Ectodermal cell (in vitro differentiated cells): Measurements from ENCODE around the gene PRSS56.

Source experiments
- H3K27ac ChIP-seq: 2 replicates; pipeline ENCODE4 v1.7.0; 2013; ENCODE audit warnings: mild to moderate bottlenecking, low read depth, low read length; ENCODE audit not compliant: insufficient read depth, poor library complexity, severe bottlenecking
- H3K27me3 ChIP-seq: 2 replicates; pipeline ENCODE4 v1.7.0; 2013; ENCODE audit warnings: mild to moderate bottlenecking, low read length; ENCODE audit not compliant: insufficient read depth, control insufficient read depth, poor library complexity, severe bottlenecking
- H3K36me3 ChIP-seq: one replicate; pipeline ENCODE4 v1.7.0; 2013; ENCODE audit warnings: low read length; ENCODE audit not compliant: control insufficient read depth, insufficient read depth
- H3K4me1 ChIP-seq: one replicate; pipeline ENCODE4 v1.7.0; 2013; ENCODE audit warnings: low read length; ENCODE audit not compliant: control insufficient read depth, insufficient read depth
- H3K4me3 ChIP-seq: 2 replicates; pipeline ENCODE4 v1.7.0; 2013; ENCODE audit warnings: low read depth, low read length, control low read depth; ENCODE audit not compliant: insufficient read depth
- H3K9me3 ChIP-seq: 2 replicates; pipeline ENCODE4 v1.7.0; 2013; ENCODE audit warnings: mild to moderate bottlenecking, low read length, moderate library complexity; ENCODE audit not compliant: control insufficient read depth
- WGBS, 2 experiments: methylation state at CpG; one replicate each; pipeline ENCODE4 v1.1.7; 2013; ENCODE audit warnings: missing lambda C conversion rate in 2 of 2; 5-methylcytosine and 5-hydroxymethylcytosine counted together

Gene PRSS56

GRCh38 chr2:232493701-232494474 lies 26.3 kb upstream of the PRSS56 start:
- peaks cover 23% of the 10 kb centered on the region for H3K27me3 ChIP-seq

GRCh38 chr2:232494542-232494941 lies 25.6 kb upstream of the PRSS56 start:
- H3K36me3 ChIP-seq = no peaks in the 10 kb centered on the region
- H3K27ac ChIP-seq = no peak overlapping the region
- no peak overlapping the region for H3K4me3 ChIP-seq
- 87 to 93% methylated on average over 5 of the region's 5 CpGs for WGBS, 2 experiments
- H3K27me3 ChIP-seq = peaks cover 17% of the 10 kb centered on the region
- H3K4me1 ChIP-seq = peaks cover 9% of the 10 kb centered on the region
- H3K9me3 ChIP-seq = no peaks in the 10 kb centered on the region

More at GRCh38 chr2:232493701-232494474, 26.3 kb upstream of the PRSS56 start:
- no peaks in the 10 kb centered on the region for H3K9me3 ChIP-seq
- no peaks in the 10 kb centered on the region for H3K36me3 ChIP-seq
- H3K27ac ChIP-seq = no peak overlapping the region
- H3K4me3 ChIP-seq = no peak overlapping the region
- peaks cover 9% of the 10 kb centered on the region for H3K4me1 ChIP-seq
- WGBS, 2 experiments = 71 to 77% methylated on average over 10 of the region's 10 CpGs

- Histone ChIP-seq H3K27ac (no peak overlapping the region), H3K36me3 (no peaks in the 10 kb centered on the region), H3K4me3 (no peak overlapping the region), H3K9me3 (no peaks in the 10 kb centered on the region), H3K4me1 (peaks cover 9% of the 10 kb centered on the region), H3K27me3 (peaks cover 9% of the 10 kb centered on the region)
- 90 to 91% methylated on average over 7 of the region's 7 CpGs for whole genome bisulfite sequencing, 2 experiments
Observed at GRCh38 chr2:232495292-232495691, 24.9 kb upstream of the PRSS56 start.

- Histone ChIP-seq H3K36me3 (no peaks in the 10 kb centered on the region), H3K4me1 (peaks cover 9% of the 10 kb centered on the region), H3K4me3 (no peak overlapping the region), H3K9me3 (no peaks in the 10 kb centered on the region), H3K27me3 (peaks cover 8% of the 10 kb centered on the region), H3K27ac (no peak overlapping the region)
- WGBS, 2 experiments = 82 to 85% methylated on average over 20 of the region's 20 CpGs
Observed at GRCh38 chr2:232496501-232497270, 23.5 kb upstream of the PRSS56 start.

- Histone ChIP-seq H3K4me1 (peaks cover 11% of the 10 kb centered on the region), H3K27me3 (peaks cover 14% of the 10 kb centered on the region), H3K27ac (no peak overlapping the region), H3K36me3 (no peaks in the 10 kb centered on the region), H3K9me3 (no peaks in the 10 kb centered on the region), H3K4me3 (no peak overlapping the region)
- WGBS, 2 experiments = 59 to 62% methylated on average over 11 to 13 of the region's 13 CpGs
Observed at GRCh38 chr2:232497348-232497747, 22.8 kb upstream of the PRSS56 start.

GRCh38 chr2:232498452-232498851 lies 21.7 kb upstream of the PRSS56 start:
- peaks cover 14% of the 10 kb centered on the region for H3K4me1 ChIP-seq

GRCh38 chr2:232501331-232501771 lies 18.8 kb upstream of the PRSS56 start:
- Histone ChIP-seq H3K27me3 (peaks cover 49% of the 10 kb centered on the region), H3K27ac (no peak overlapping the region), H3K36me3 (no peaks in the 10 kb centered on the region), H3K4me1 (peaks cover 14% of the 10 kb centered on the region), H3K9me3 (no peaks in the 10 kb centered on the region), H3K4me3 (no peak overlapping the region)
- 74 to 79% methylated on average over 9 of the region's 9 CpGs for WGBS, 2 experiments

More at GRCh38 chr2:232498452-232498851, 21.7 kb upstream of the PRSS56 start:
- no peak overlapping the region for H3K27ac ChIP-seq
- H3K9me3 ChIP-seq = no peaks in the 10 kb centered on the region
- peaks cover 20% of the 10 kb centered on the region for H3K27me3 ChIP-seq
- H3K36me3 ChIP-seq = no peaks in the 10 kb centered on the region
- 92 to 96% methylated on average over 3 of the region's 3 CpGs for WGBS, 2 experiments
- H3K4me3 ChIP-seq = no peak overlapping the region

GRCh38 chr2:232501794-232502390 lies 18.3 kb upstream of the PRSS56 start:
- H3K27me3 ChIP-seq = peaks cover 54% of the 10 kb centered on the region
- no peaks in the 10 kb centered on the region for H3K36me3 ChIP-seq
- H3K27ac ChIP-seq = no peak overlapping the region
- 26 to 27% methylated on average over 10 of the region's 10 CpGs for WGBS, 2 experiments
- H3K4me3 ChIP-seq = no peak overlapping the region
- peaks cover 18% of the 10 kb centered on the region for H3K4me1 ChIP-seq
- no peaks in the 10 kb centered on the region for H3K9me3 ChIP-seq

GRCh38 chr2:232502511-232502910 lies 17.7 kb upstream of the PRSS56 start:
- H3K27me3 ChIP-seq = peaks cover 55% of the 10 kb centered on the region
- peak overlapping the region; percentile 25 for H3K4me3 ChIP-seq
- H3K9me3 ChIP-seq = no peaks in the 10 kb centered on the region
- no peak overlapping the region for H3K27ac ChIP-seq
- peaks cover 12% of the 10 kb centered on the region for H3K4me1 ChIP-seq
- H3K36me3 ChIP-seq = no peaks in the 10 kb centered on the region
- 4 to 5% methylated on average over 18 to 19 of the region's 21 CpGs for WGBS, 2 experiments
